GM12878 (cell line): ENCODE data around the gene RRM2. TPM values are rescaled to one million over a fixed set of nuclear protein-coding genes. Genes with fewer than 3 reads are reported as not detected.

Experiments used
- ATAC-seq: fragments of 200-7000 bp; cut with Tn5 transposase; 3 replicates; pipeline ENCODE4 v1.9.1; 2020; ENCODE audit warnings: mild to moderate bottlenecking, moderate library complexity
- BruUV-seq: library from RNA; stranded (reverse); fragments of 400-500 nt; replicated peaks from 2 replicates; lab custom pipeline; 2021; lab: Mats Ljungman, UMichigan
- CTCF ChIA-PET: fragments of 300-600 bp; sonication (Branson Sonifier 250); formaldehyde crosslinking; extraction: SDS; loops from one replicate; lab custom pipeline; 2021; ENCODE audit warnings: inconsistent platforms; lab: Yijun Ruan, JAX
- POLR2A ChIA-PET: fragments of 350-600 bp; formaldehyde crosslinking; extraction: SDS; loops from one replicate; lab custom pipeline; 2021; ENCODE audit warnings: inconsistent platforms; lab: Charles Lee
- RAD21 ChIA-PET: fragments of 300-600 bp; sonication (Branson Sonifier 250); formaldehyde crosslinking; loops from one replicate; lab custom pipeline; 2023; ENCODE audit warnings: antibody characterized with exemption; ENCODE audit not compliant: unreplicated experiment; lab: Charles Lee
- SMC1A ChIA-PET: fragments of 300-600 bp; sonication (Branson Sonifier 250); formaldehyde crosslinking; loops from one replicate; lab custom pipeline; 2023; ENCODE audit not compliant: unreplicated experiment, uncharacterized antibody; lab: Charles Lee
- DNase-seq: peaks from one replicate; pipeline ENCODE4 v3.0.0-alpha.2; 2011; ENCODE audit warnings: low read depth, low spot score
- FAIRE-seq: peaks from 3 replicates; lab custom pipeline; 2011; peaks lifted over from hg19 to GRCh38; lab: Jason Lieb, UNC
- H2AFZ ChIP-seq: 2 replicates; pipeline ENCODE4 v1.6.0; 2011; ENCODE audit warnings: low read depth, low read length, control low read depth; ENCODE audit not compliant: control insufficient read depth
- H3K27ac ChIP-seq: 2 replicates; pipeline ENCODE4 v1.5.1; 2011; ENCODE audit warnings: control low read depth; ENCODE audit not compliant: control insufficient read depth, insufficient read depth
- H3K27me3 ChIP-seq, 2 experiments: replicated peaks in 1 of 2; 2 replicates each; pipeline versions ENCODE4 v1.6.0 to v1.6.1; 2011; ENCODE audit warnings: low read length in 1 of 2; ENCODE audit not compliant: control insufficient read depth in 2 of 2, insufficient read depth in 2 of 2
- H3K36me3 ChIP-seq, 2 experiments: 2 replicates each; pipeline ENCODE4 v1.5.1; 2011; ENCODE audit warnings: low read length in 1 of 2; ENCODE audit not compliant: control insufficient read depth in 2 of 2, insufficient read depth in 2 of 2
- H3K4me1 ChIP-seq: 2 replicates; pipeline ENCODE4 v1.6.1; 2011; ENCODE audit warnings: mild to moderate bottlenecking, low read length, moderate library complexity, mixed read lengths; ENCODE audit not compliant: control insufficient read depth, insufficient read depth
- H3K4me2 ChIP-seq: 2 replicates; pipeline ENCODE4 v1.6.0; 2011; ENCODE audit warnings: control low read depth; ENCODE audit not compliant: control insufficient read depth, insufficient read depth
- H3K4me3 ChIP-seq: fragments of 200-600 bp; sonication (generic); 2 replicates; pipeline ENCODE4 v1.5.1; 2016
- H3K79me2 ChIP-seq: 2 replicates; pipeline ENCODE4 v1.6.0; 2011; ENCODE audit warnings: low read length; ENCODE audit not compliant: control insufficient read depth, insufficient read depth
- H3K9ac ChIP-seq: 2 replicates; pipeline ENCODE4 v1.8.0; 2011; ENCODE audit warnings: low read length, control low read depth, mixed read lengths; ENCODE audit not compliant: control insufficient read depth, insufficient read depth
- H3K9me3 ChIP-seq: replicated peaks from 3 replicates; pipeline ENCODE4 v1.5.1; 2011; ENCODE audit warnings: mild to moderate bottlenecking, low read length; ENCODE audit not compliant: control insufficient read depth, insufficient read depth
- H4K20me1 ChIP-seq: 2 replicates; pipeline ENCODE4 v1.6.0; 2011; ENCODE audit not compliant: control insufficient read depth, insufficient read depth
- E4F1 ChIP-seq: fragments of 450-650 bp; IDR thresholded peaks from 2 replicates; pipeline ENCODE4 v1.6.1; 2018; ENCODE audit warnings: borderline replicate concordance, mild to moderate bottlenecking; ENCODE audit not compliant: partially characterized antibody
- IKZF2 ChIP-seq, 2 experiments: fragments of 450-650 bp; IDR thresholded peaks; 2 replicates each; pipeline ENCODE4 v1.6.1; 2017; ENCODE audit warnings: mild to moderate bottlenecking in 2 of 2, moderate library complexity in 2 of 2
- NFYB ChIP-seq: IDR thresholded peaks from 2 replicates; pipeline ENCODE4 v1.6.1; 2011; ENCODE audit warnings: low read depth, mild to moderate bottlenecking, low read length, improper control_type of control experiment, moderate library complexity; ENCODE audit not compliant: insufficient read depth
- PRDM15 ChIP-seq: fragments of 450-650 bp; formaldehyde crosslinking; IDR thresholded peaks from 2 replicates; pipeline ENCODE4 v1.4.0; 2020; ENCODE audit warnings: mild to moderate bottlenecking, moderate library complexity
- RAD21 ChIP-seq: IDR thresholded peaks from 2 replicates; pipeline ENCODE4 v1.6.1; 2011; ENCODE audit warnings: mild to moderate bottlenecking, low read depth, low read length, moderate library complexity; ENCODE audit not compliant: insufficient read depth
- RCOR1 ChIP-seq: conservative IDR thresholded peaks from 2 replicates; pipeline ENCODE4 v1.6.1; 2012; ENCODE audit warnings: low read depth, low read length, improper control_type of control experiment
- SMARCA5 ChIP-seq: fragments of 450-650 bp; IDR thresholded peaks from 2 replicates; pipeline ENCODE4 v1.6.1; 2017; ENCODE audit warnings: mild to moderate bottlenecking
- TCF12 ChIP-seq: IDR thresholded peaks from 2 replicates; pipeline ENCODE4 v1.6.1; 2011; ENCODE audit warnings: low read depth, mild to moderate bottlenecking, low read length
- TCF3 ChIP-seq: IDR thresholded peaks from 2 replicates; pipeline ENCODE4 v1.6.1; 2012; ENCODE audit warnings: low read depth, mild to moderate bottlenecking, low read length, borderline replicate concordance; ENCODE audit not compliant: insufficient read depth
- YBX1 ChIP-seq: fragments of 450-650 bp; IDR thresholded peaks from 2 replicates; pipeline ENCODE4 v1.6.1; 2016; ENCODE audit warnings: antibody characterized with exemption
- ZNF384 ChIP-seq: IDR thresholded peaks from 2 replicates; pipeline ENCODE4 v1.6.1; 2012; ENCODE audit warnings: low read depth, mild to moderate bottlenecking, low read length, improper control_type of control experiment, borderline replicate concordance
- ZSCAN29 ChIP-seq: fragments of 450-650 bp; IDR thresholded peaks from 2 replicates; pipeline ENCODE4 v1.6.1; 2017; ENCODE audit warnings: mild to moderate bottlenecking, moderate library complexity
- ZZZ3 ChIP-seq: IDR thresholded peaks from 2 replicates; pipeline ENCODE4 v1.6.1; 2011; ENCODE audit warnings: low read depth; ENCODE audit not compliant: control insufficient read depth, insufficient read length
- WGBS: methylation state at CpG from one replicate; pipeline ENCODE4 v1.1.6; 2016; ENCODE audit warnings: low lambda C conversion rate; ENCODE audit not compliant: insufficient replicate concordance, insufficient coverage; ENCODE audit errors: missing lambda C conversion rate; 5-methylcytosine and 5-hydroxymethylcytosine counted together
- in situ Hi-C: fragments of 300-500 bp; cut with MboI; formaldehyde crosslinking; loops from 9 replicates; pipeline ENCODE4 v1.14.3; 2018; ENCODE audit warnings: mixed read lengths
- intact Hi-C: fragments of 100-400 bp; cut with micrococcal nuclease; formaldehyde crosslinking; loops from one replicate; pipeline ENCODE4 v1.14.2; 2022; ENCODE audit not compliant: unreplicated experiment
- polyA plus RNA-seq, 11 experiments: library from polyadenylated mRNA; depleted of rRNA in 4 of 11; unstranded in 6 of 11; stranded (reverse) in 5 of 11; fragments of >200 nt; fragmentation: Nextera tagmentation in 4 of 11; fragmentation: Illumina TruSeq in 1 of 11; extraction: Ambion mirVana in 4 of 11; extraction: Trizol in 1 of 11; gene quantifications; 1 replicate in 1 of 11; 2 replicates in 10 of 11; pipeline versions ENCODE4 v1.2.1 to v1.2.3, GENCODE V29; 2011 to 2016; ENCODE audit warnings: inconsistent platforms in 2 of 11, missing spikeins in 2 of 11, low read depth in 1 of 11
- total RNA-seq, 4 experiments: library from RNA; depleted of rRNA in 3 of 4; stranded (reverse); fragments of >200 nt in 3 of 4; fragmentation: Illumina TruSeq in 1 of 4; extraction: Trizol in 1 of 4; gene quantifications; 2 replicates each; pipeline versions ENCODE4 v1.2.1 to v1.2.3, GENCODE V29; 2013 to 2021

RRM2 gene
- total and polyA plus RNA-seq, 10 of the 15 experiments (the other 5 are each of a cell fraction or from before 2014, with no cell fraction given): 54.4 to 771 (median 159) TPM

- ATAC-seq: no peak
- H3K27me3 ChIP-seq: no peaks in the 10 kb centered on the region
- WGBS: 90% methylated on average over 11 of the region's 11 CpGs
- intact Hi-C loops: no loop called here
- H3K27ac ChIP-seq: no peak overlapping the region
- no peak overlapping the region for H3K4me3 ChIP-seq
- H3K79me2 ChIP-seq: no peaks in the 10 kb centered on the region
- no peak for DNase-seq
- no TSS peak for BruUV-seq
- CTCF ChIA-PET: interaction anchor here (2.6 kb wide), 1 partner anchor 244 kb away, joined by 16 read pairs; no protein-coding TSS in a partner anchor
- no peaks in the 10 kb centered on the region for H3K4me1 ChIP-seq
- no peaks in the 10 kb centered on the region for H4K20me1 ChIP-seq
- no peak for FAIRE-seq
- in situ Hi-C loops: no loop called here
- RAD21 ChIA-PET: no interaction called here
- SMC1A ChIA-PET: interaction anchor here (4.4 kb wide), 1 partner anchor 244 kb away, joined by 13 read pairs; no protein-coding TSS in a partner anchor
- no peak overlapping the region for H2AFZ ChIP-seq
- H3K36me3 ChIP-seq: peaks cover 0 to 10% of the 10 kb centered on the region in 2 experiments; a peak in 2 of 4 replicates
- POLR2A ChIA-PET: no interaction called here
- H3K9ac ChIP-seq: no peak overlapping the region
- TF ChIP-seq RCOR1: no peak
- no peak for TF ChIP-seq TCF12
- no peak for TF ChIP-seq RAD21
- TF ChIP-seq ZNF384: no peak
- TF ChIP-seq TCF3: no peak
- TF ChIP-seq NFYB: no peak
- TF ChIP-seq YBX1: no peak
- TF ChIP-seq PRDM15 (CRISPR knock-in tag): no peak
- no peak for TF ChIP-seq SMARCA5
- no peak for TF ChIP-seq E4F1
- no peak for TF ChIP-seq ZZZ3
- TF ChIP-seq IKZF2 (IDR thresholded peaks at IDR 0.05): no peak
- no peak for TF ChIP-seq ZSCAN29
- TF ChIP-seq, all 136 proteins: peak for 0
- Histone ChIP-seq H3K9me3 (no peaks in the 10 kb centered on the region), H3K4me2 (no peak overlapping the region)
Observed at GRCh38 chr2:10165282-10165681, 42.7 kb downstream of the RRM2 start.
